GM06990 (cell line): ENCODE data around the gene TOM1L2.

Experiments
- DNase-seq: peaks from one replicate; pipeline ENCODE4 v3.0.0-alpha.2; 2011; ENCODE audit not compliant: insufficient read length; ENCODE audit errors: extremely low read depth
- H3K27me3 ChIP-seq: replicated peaks from 2 replicates; pipeline ENCODE4 v1.6.0; 2011; ENCODE audit warnings: low read length; ENCODE audit not compliant: control insufficient read depth, insufficient read depth
- H3K36me3 ChIP-seq: 2 replicates; pipeline ENCODE4 v1.5.1; 2011; ENCODE audit warnings: low read length; ENCODE audit not compliant: control insufficient read depth, insufficient read depth
- H3K4me3 ChIP-seq: replicated peaks from 2 replicates; pipeline ENCODE4 v1.5.1; 2011; ENCODE audit warnings: low read depth, mild to moderate bottlenecking, control low read depth, low read length
- TF ChIP-seq, protein P1 (sequence below): IDR thresholded peaks from 2 replicates; pipeline ENCODE4 v1.5.1; 2011; ENCODE audit warnings: low read length, control low read depth, mild to moderate bottlenecking, inconsistent platforms; ENCODE audit not compliant: insufficient read depth, poor library complexity, severe bottlenecking

TOM1L2 gene

DNA sequence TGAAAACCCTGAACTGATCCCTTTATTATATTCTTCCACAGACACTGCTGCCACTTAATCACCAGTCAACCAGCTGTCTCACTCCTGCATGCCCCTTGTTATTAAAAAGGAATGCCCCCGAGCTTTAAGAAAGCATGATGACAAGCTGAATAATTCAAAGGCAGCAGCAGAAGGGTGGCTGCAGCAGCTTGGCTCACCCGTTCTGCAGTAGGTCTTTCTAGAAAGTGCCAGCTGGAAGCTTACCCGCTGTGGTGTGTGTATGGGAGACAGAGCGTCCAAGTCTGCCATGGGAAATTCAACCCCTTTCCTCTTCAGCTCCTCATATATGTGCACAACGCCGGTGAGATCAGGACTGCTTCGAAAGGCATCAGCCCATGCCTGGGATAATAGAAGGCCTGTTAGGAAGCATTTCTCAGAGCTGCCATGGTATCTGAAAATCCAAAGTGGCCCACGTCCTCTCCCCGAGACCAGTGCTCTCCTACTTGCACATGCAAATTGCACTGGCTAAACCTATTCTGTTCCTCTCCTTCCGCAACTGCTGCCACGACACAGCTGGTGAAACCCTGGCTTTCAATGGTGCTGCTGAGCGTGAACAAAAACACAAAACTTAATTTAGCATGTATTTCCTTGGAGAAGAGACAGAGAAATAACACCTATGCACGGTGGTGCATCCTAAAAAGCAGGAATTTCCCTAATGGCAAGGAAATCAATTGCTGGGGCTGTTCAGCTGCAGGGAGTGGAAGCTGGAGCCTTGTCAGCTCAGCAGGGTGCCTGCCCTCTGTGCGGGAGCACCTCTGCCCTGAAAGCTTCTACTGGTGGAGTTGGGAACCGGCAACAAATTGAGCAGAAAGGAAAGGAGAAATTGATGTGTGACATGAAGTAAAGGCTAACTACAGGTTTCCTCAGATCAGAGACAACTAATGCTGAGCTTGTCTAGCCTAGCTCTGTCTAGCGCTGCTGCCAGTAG is 87.5 kb downstream of the TOM1L2 start:
- DNase-seq: no peak
- TF ChIP-seq, protein P1, sequence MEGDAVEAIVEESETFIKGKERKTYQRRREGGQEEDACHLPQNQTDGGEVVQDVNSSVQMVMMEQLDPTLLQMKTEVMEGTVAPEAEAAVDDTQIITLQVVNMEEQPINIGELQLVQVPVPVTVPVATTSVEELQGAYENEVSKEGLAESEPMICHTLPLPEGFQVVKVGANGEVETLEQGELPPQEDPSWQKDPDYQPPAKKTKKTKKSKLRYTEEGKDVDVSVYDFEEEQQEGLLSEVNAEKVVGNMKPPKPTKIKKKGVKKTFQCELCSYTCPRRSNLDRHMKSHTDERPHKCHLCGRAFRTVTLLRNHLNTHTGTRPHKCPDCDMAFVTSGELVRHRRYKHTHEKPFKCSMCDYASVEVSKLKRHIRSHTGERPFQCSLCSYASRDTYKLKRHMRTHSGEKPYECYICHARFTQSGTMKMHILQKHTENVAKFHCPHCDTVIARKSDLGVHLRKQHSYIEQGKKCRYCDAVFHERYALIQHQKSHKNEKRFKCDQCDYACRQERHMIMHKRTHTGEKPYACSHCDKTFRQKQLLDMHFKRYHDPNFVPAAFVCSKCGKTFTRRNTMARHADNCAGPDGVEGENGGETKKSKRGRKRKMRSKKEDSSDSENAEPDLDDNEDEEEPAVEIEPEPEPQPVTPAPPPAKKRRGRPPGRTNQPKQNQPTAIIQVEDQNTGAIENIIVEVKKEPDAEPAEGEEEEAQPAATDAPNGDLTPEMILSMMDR: no peak
- Histone ChIP-seq H3K36me3 (no peaks in the 10 kb centered on the region; the same call in 1 of the 2 replicates), H3K27me3 (no peaks in the 10 kb centered on the region), H3K4me3 (no peak overlapping the region)

DNA sequence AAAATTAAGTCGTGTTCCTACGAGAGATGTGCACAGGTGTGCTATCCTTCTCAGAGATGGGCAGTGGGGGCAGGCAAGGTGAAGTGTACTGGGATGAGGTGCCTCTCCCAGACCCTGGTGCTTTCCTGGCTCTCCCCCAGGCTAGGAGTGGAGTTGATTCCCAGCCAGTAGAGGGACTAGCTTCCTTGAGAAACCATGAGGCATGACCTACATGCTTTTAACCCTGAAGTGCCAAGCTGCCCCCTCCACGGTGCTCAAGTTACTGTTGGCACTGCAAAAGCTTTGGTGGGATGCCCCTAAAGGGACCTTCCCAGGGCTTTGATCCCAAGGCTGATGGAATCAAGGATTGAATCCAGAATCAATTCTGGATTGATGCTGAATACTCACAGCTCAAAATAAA is 88.4 kb downstream of the TOM1L2 start:
- DNase-seq: no peak
- H3K36me3 ChIP-seq: peaks cover 2% of the 10 kb centered on the region
- TF ChIP-seq, protein P1: no peak
- no peak overlapping the region for H3K4me3 ChIP-seq
- no peaks in the 10 kb centered on the region for H3K27me3 ChIP-seq

DNA sequence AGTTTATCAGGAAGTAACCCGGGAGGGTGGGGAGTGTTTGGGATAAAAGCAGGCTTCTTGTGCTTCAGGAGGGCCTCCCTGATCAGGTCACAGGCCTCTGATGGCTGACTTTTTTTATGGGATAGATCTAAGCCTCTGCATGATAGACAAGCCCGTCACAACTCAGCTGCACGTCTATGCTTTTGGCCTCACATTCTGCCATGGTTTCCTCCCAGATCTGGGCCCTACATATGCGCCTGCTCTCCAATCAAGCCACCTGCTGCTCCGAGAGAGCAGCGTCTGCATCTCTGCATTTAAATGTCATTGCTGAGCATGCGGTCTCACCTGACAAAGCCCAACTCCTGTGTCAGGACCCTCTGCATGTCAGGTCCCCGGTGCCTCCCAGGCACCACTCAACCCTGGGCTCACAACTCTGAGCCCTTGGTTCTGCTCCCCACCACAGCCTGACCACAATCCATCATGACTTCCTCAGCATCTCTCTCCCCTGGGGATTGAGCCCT is 90.1 kb downstream of the TOM1L2 start:
- H3K4me3 ChIP-seq: no peak overlapping the region
- H3K36me3 ChIP-seq: peaks cover 10% of the 10 kb centered on the region
- no peak for DNase-seq
- TF ChIP-seq, protein P1: no peak
- H3K27me3 ChIP-seq: no peaks in the 10 kb centered on the region

DNA sequence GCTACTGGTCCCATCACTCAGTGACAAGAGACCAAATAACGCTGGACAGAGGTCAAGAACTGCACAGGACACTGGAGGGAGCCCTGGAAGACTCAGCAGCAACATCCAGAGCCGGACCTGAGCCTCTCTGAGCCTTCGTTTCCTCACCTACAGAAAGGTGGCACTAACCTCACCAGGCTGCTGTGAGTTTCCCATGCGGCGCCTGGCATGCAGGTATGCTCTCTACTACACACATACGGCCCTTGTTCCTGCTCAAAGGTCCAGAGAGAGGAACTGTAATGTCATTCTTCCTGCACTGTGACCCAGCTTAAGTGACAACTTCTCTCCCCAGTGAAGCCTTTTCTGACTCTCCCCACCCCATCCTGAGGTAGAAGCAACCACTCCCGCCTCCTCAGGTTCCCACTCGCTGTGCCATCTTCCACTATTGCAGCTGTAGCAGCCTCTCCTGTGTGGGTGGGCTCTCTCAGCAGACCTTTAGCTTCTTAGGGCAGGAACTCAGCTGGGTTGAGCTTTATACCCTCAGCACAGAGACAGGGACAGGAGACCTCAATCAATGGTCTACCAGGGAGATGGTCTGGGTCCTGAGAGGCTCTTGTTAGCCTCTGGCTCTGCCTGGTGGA is 91.5 kb downstream of the TOM1L2 start:
- peaks cover 10% of the 10 kb centered on the region for H3K36me3 ChIP-seq
- TF ChIP-seq, protein P1: no peak
- no peak for DNase-seq
- no peak overlapping the region for H3K4me3 ChIP-seq
- H3K27me3 ChIP-seq: no peaks in the 10 kb centered on the region

DNA sequence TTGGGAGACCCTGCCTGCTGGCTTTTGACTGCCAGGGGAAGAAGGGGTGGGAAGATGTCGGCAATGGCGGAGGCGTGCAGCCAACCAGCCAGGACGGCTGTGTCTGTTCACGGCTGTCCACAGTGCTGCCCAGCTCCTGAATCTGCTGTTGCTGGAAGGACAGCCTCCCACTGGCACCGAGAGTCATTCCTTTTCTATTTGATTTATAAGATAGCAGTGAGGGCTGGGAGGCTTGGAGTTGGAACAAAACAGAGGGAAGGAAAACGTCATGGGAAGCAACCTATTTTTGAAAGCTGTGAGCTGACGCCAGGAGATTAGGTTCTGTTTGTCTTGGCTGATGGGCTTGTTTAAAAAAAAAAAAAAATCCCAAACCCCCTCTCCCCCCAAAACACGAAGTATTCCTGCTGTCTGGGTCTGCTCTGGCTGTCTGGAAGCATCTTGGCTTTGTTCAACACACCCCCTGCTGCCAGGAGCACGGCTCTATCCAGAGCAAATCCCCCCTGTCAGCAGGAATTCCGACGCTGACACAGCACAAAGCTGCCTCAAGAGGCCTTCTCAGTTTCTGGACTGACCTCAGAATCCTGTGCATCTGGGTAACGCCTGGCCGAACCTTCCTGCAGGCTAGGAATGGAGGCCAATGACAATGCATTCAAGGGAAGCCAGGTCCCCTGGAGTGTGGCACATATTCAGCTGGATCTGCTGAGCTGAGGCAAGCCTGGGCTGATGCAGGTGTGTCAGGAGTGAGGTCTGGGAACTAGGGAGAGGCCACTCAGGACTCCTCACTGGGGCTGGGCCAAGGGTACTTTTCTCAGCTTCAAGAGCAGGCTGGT is 94.5 kb downstream of the TOM1L2 start:
- H3K4me3 ChIP-seq: no peak overlapping the region
- DNase-seq: no peak
- TF ChIP-seq, protein P1: no peak
- peaks cover 10% of the 10 kb centered on the region for H3K36me3 ChIP-seq
- H3K27me3 ChIP-seq: no peaks in the 10 kb centered on the region
